A549 (cell line): ENCODE data around the gene TMEM174. TPM values are rescaled to one million over a fixed set of nuclear protein-coding genes. Genes with fewer than 3 reads are reported as not detected.

Experiments used
- ATAC-seq, 2 experiments: fragments of 200-7000 bp in 1 of 2; fragments of >200 bp in 1 of 2; cut with Nextera tagmentation in 1 of 2; cut with Tn5 transposase in 1 of 2; 3 replicates each; pipeline versions ENCODE4 v1.8.0 to v1.9.1; 2018 to 2020; ENCODE audit warnings: mild to moderate bottlenecking in 1 of 2, moderate library complexity in 1 of 2
- CTCF ChIA-PET: fragments of 300-600 bp; sonication (Branson Sonifier 250); formaldehyde crosslinking; extraction: SDS; loops from one replicate; lab custom pipeline; 2021; ENCODE audit warnings: antibody characterized with exemption, inconsistent platforms; lab: Yijun Ruan, JAX
- POLR2A ChIA-PET: fragments of 350-600 bp; formaldehyde crosslinking; extraction: SDS; loops from one replicate; lab custom pipeline; 2021; ENCODE audit warnings: antibody characterized with exemption, inconsistent platforms; lab: Yijun Ruan, JAX
- DNase-seq, 2 experiments: peaks; one replicate each; pipeline versions ENCODE4 v3.0.0 to v3.0.0-alpha.2; 2011 to 2016; ENCODE audit warnings: low read depth in 1 of 2, low spot score in 1 of 2
- FAIRE-seq: peaks from 2 replicates; lab custom pipeline; 2011; peaks lifted over from hg19 to GRCh38; lab: Jason Lieb, UNC
- H3K27ac ChIP-seq, 2 experiments: fragments of >200 bp; sonication (Bioruptor Twin); formaldehyde crosslinking; 3 replicates each; pipeline ENCODE4 v1.5.1; 2016 to 2017
- H3K4me1 ChIP-seq: fragments of >200 bp; sonication (Bioruptor Twin); formaldehyde crosslinking; 3 replicates; pipeline ENCODE4 v1.6.1; 2016
- H3K4me2 ChIP-seq: fragments of >200 bp; sonication (Bioruptor Twin); formaldehyde crosslinking; 3 replicates; pipeline ENCODE4 v1.6.1; 2016
- H3K4me3 ChIP-seq: fragments of >200 bp; sonication (Bioruptor Twin); formaldehyde crosslinking; 3 replicates; pipeline ENCODE4 v1.5.1; 2016
- H3K9me3 ChIP-seq: fragments of >200 bp; sonication (Bioruptor Twin); formaldehyde crosslinking; 3 replicates; pipeline ENCODE4 v1.6.1; 2016
- ATOH8 ChIP-seq: fragments of 250-450 bp; sonication (Bioruptor Pico); IDR thresholded peaks from 2 replicates; pipeline ENCODE4 v1.5.0; 2020; ENCODE audit warnings: low read depth, mild to moderate bottlenecking, moderate library complexity
- CBX2 ChIP-seq: fragments of 200-600 bp; sonication (generic); IDR thresholded peaks from 2 replicates; pipeline ENCODE4 v1.6.1; 2016; ENCODE audit warnings: low read depth, mild to moderate bottlenecking, borderline replicate concordance
- CBX8 ChIP-seq: fragments of 200-600 bp; sonication (generic); IDR thresholded peaks from 2 replicates; pipeline ENCODE4 v1.6.1; 2016
- CEBPB ChIP-seq, 2 experiments: fragments of >200 bp in 1 of 2; sonication (Bioruptor Twin) in 1 of 2; formaldehyde crosslinking in 1 of 2; IDR thresholded peaks; 2 replicates each; pipeline ENCODE4 v1.6.1; 2012 to 2016
- CHD2 ChIP-seq: fragments of 150-350 bp; IDR thresholded peaks from 2 replicates; pipeline ENCODE4 v1.6.1; 2014; ENCODE audit warnings: low read length; ENCODE audit not compliant: partially characterized antibody
- CHD4 ChIP-seq: fragments of 200-600 bp; sonication (generic); IDR thresholded peaks from 2 replicates; pipeline ENCODE4 v1.6.1; 2016; ENCODE audit warnings: antibody characterized with exemption, mild to moderate bottlenecking, borderline replicate concordance
- E2F6 ChIP-seq: IDR thresholded peaks from 2 replicates; pipeline ENCODE4 v1.6.1; 2012; ENCODE audit warnings: low read depth, borderline replicate concordance
- EHMT2 ChIP-seq: fragments of 200-600 bp; sonication (generic); IDR thresholded peaks from 2 replicates; pipeline ENCODE4 v1.6.1; 2016; ENCODE audit warnings: antibody characterized with exemption, low read depth, mild to moderate bottlenecking, moderate library complexity
- FOSL2 ChIP-seq, 2 experiments: fragments of 450-650 bp in 1 of 2; fragments of >200 bp in 1 of 2; sonication (Bioruptor Twin) in 1 of 2; formaldehyde crosslinking; IDR thresholded peaks; 2 replicates each; pipeline versions ENCODE4 v1.5.0 to v1.6.1; 2016 to 2020; ENCODE audit warnings: mild to moderate bottlenecking in 1 of 2, moderate library complexity in 1 of 2
- FOXS1 ChIP-seq: fragments of 250-450 bp; sonication (Bioruptor Pico); IDR thresholded peaks from 2 replicates; pipeline ENCODE4 v1.5.0; 2020; ENCODE audit warnings: mild to moderate bottlenecking, moderate library complexity
- HDAC2 ChIP-seq: fragments of 200-600 bp; sonication (generic); IDR thresholded peaks from 2 replicates; pipeline ENCODE4 v1.6.1; 2016
- HES2 ChIP-seq: fragments of >200 bp; sonication (Bioruptor Twin); formaldehyde crosslinking; IDR thresholded peaks from 2 replicates; pipeline ENCODE4 v1.6.1; 2016
- HEYL ChIP-seq: fragments of 250-450 bp; sonication (Bioruptor Pico); IDR thresholded peaks from 2 replicates; pipeline ENCODE4 v1.8.0; 2021; ENCODE audit warnings: mild to moderate bottlenecking, moderate library complexity
- HMGXB4 ChIP-seq: fragments of 250-450 bp; sonication (Bioruptor Pico); IDR thresholded peaks from 2 replicates; pipeline ENCODE4 v1.5.0; 2021; ENCODE audit warnings: mild to moderate bottlenecking, moderate library complexity, borderline replicate concordance
- HOXA7 ChIP-seq: fragments of 250-450 bp; sonication (Bioruptor Pico); IDR thresholded peaks from 2 replicates; pipeline ENCODE4 v1.5.0; 2020; ENCODE audit warnings: mild to moderate bottlenecking, moderate library complexity
- JUN ChIP-seq, 2 experiments: fragments of >200 bp; sonication (Bioruptor Twin); formaldehyde crosslinking; IDR thresholded peaks; 2 replicates in 1 of 2; 3 replicates in 1 of 2; pipeline ENCODE4 v1.6.1; 2016 to 2017
- NR3C1 ChIP-seq: fragments of >200 bp; sonication (Bioruptor Twin); formaldehyde crosslinking; IDR thresholded peaks from 3 replicates; pipeline ENCODE4 v1.6.1; 2017
- POLR2A ChIP-seq: IDR thresholded peaks from 2 replicates; pipeline ENCODE4 v1.6.1; 2012; ENCODE audit warnings: mild to moderate bottlenecking, low read length
- RARB ChIP-seq: fragments of 250-450 bp; sonication (Bioruptor Pico); IDR thresholded peaks from 2 replicates; pipeline ENCODE4 v1.8.0; 2021; ENCODE audit warnings: mild to moderate bottlenecking, moderate library complexity
- REST ChIP-seq: fragments of 200-600 bp; sonication (generic); IDR thresholded peaks from 2 replicates; pipeline ENCODE4 v1.6.1; 2016; ENCODE audit warnings: antibody characterized with exemption, mild to moderate bottlenecking, moderate library complexity
- RFX5 ChIP-seq: fragments of 450-650 bp; IDR thresholded peaks from 2 replicates; pipeline ENCODE4 v1.7.1; 2014; ENCODE audit warnings: antibody characterized with exemption, mild to moderate bottlenecking, moderate library complexity
- RNF2 ChIP-seq: fragments of 200-600 bp; sonication (generic); IDR thresholded peaks from 2 replicates; pipeline ENCODE4 v1.6.1; 2016; ENCODE audit warnings: low read depth, mild to moderate bottlenecking, antibody characterized with exemption, moderate library complexity, borderline replicate concordance
- SMC3 ChIP-seq: fragments of >200 bp; sonication (Bioruptor Twin); formaldehyde crosslinking; IDR thresholded peaks from 3 replicates; pipeline ENCODE4 v1.6.1; 2018; ENCODE audit warnings: inconsistent platforms
- TFCP2L1 ChIP-seq: fragments of 250-450 bp; sonication (Bioruptor Pico); IDR thresholded peaks from 2 replicates; pipeline ENCODE4 v1.5.0; 2021; ENCODE audit warnings: mild to moderate bottlenecking
- USF2 ChIP-seq: fragments of 450-650 bp; IDR thresholded peaks from 2 replicates; pipeline ENCODE4 v1.6.1; 2014; ENCODE audit warnings: antibody characterized with exemption
- ZFP36 ChIP-seq: fragments of 450-650 bp; IDR thresholded peaks from 2 replicates; pipeline ENCODE4 v1.6.1; 2014; ENCODE audit warnings: borderline replicate concordance; ENCODE audit not compliant: partially characterized antibody
- WGBS: methylation state at CpG from one replicate; pipeline ENCODE4 v1.1.6; 2017; ENCODE audit errors: missing lambda C conversion rate; 5-methylcytosine and 5-hydroxymethylcytosine counted together
- polyA plus RNA-seq, 4 experiments: library from polyadenylated mRNA; depleted of rRNA in 3 of 4; stranded (reverse); fragments of >200 nt; fragmentation: RNase III in 1 of 4; extraction: RNeasy Plus Mini Kit Qiagen cat#74134 plus additional on column Dnase treatment in 1 of 4; gene quantifications; 2 replicates in 3 of 4; 3 replicates in 1 of 4; pipeline ENCODE4 v1.2.3, GENCODE V29; 2011 to 2017

Gene TMEM174
- polyA plus RNA-seq, 2 of the 4 experiments (the other 2 are of a cell fraction), result not detected

GRCh38 chr5:73140801-73141200, 32.2 kb upstream of the TMEM174 start:
- Histone ChIP-seq H3K4me2 (no peak overlapping the region), H3K27ac (no peak overlapping the region), H3K4me3 (no peak overlapping the region)
- FAIRE-seq, result no peak
- TF ChIP-seq TFCP2L1 (CRISPR knock-in tag) (no peak), HOXA7 (no peak), REST (no peak), CEBPB (IDR thresholded peaks at IDR 0.05) (no peak), SMC3 (no peak), RFX5 (no peak), RNF2 (no peak)
- TF ChIP-seq, all 56 proteins: peak for 0
- Histone ChIP-seq H3K4me1 (no peaks in the 10 kb centered on the region), H3K9me3 (no peaks in the 10 kb centered on the region)
- 89% methylated on average over 1 of the region's 1 CpG for WGBS
- CTCF ChIA-PET, result interaction anchor here (1.0 kb wide), 1 partner anchor 63 kb away, joined by 3 read pairs; no protein-coding TSS in a partner anchor
- POLR2A ChIA-PET, result no interaction called here
- ATAC-seq (no peak), DNase-seq (no peak)

- no peaks in the 10 kb centered on the region for H3K4me1 ChIP-seq
- H3K27ac ChIP-seq, result no peak overlapping the region
- no peak for FAIRE-seq
- CTCF ChIA-PET, result no interaction called here
- H3K4me3 ChIP-seq, result no peak overlapping the region
- WGBS, result 68% methylated on average over 8 of the region's 8 CpGs
- no peaks in the 10 kb centered on the region for H3K9me3 ChIP-seq
- ATAC-seq, result no peak
- no peak overlapping the region for H3K4me2 ChIP-seq
- DNase-seq, result no peak
- POLR2A ChIA-PET, result no interaction called here
- TF ChIP-seq HES2, result no peak
Observed at GRCh38 chr5:73142035-73142434, 31.0 kb upstream of the TMEM174 start.

GRCh38 chr5:73143716-73144115, 29.3 kb upstream of the TMEM174 start:
- Histone ChIP-seq H3K9me3 (no peaks in the 10 kb centered on the region), H3K27ac (no peak overlapping the region), H3K4me1 (no peaks in the 10 kb centered on the region), H3K4me3 (no peak overlapping the region), H3K4me2 (no peak overlapping the region)
- ATAC-seq (no peak), DNase-seq (no peak), FAIRE-seq (no peak)
- POLR2A ChIA-PET, result no interaction called here
- WGBS, result 75% methylated on average over 6 of the region's 6 CpGs
- CTCF ChIA-PET, result interaction anchor here (1.0 to 1.1 kb wide), 2 partner anchors 10 to 14 kb away, joined by 3 read pairs; no protein-coding TSS in a partner anchor
- TF ChIP-seq CBX8 (no peak), CBX2 (no peak), USF2 (no peak), CHD4 (no peak), E2F6 (no peak), TFCP2L1 (CRISPR knock-in tag) (no peak), FOXS1 (no peak), HEYL (CRISPR knock-in tag) (no peak), ZFP36 (no peak), RARB (CRISPR knock-in tag) (no peak), JUN (IDR thresholded peaks at IDR 0.05) (no peak), HDAC2 (no peak), CHD2 (no peak), POLR2A (no peak), ATOH8 (CRISPR knock-in tag) (no peak), EHMT2 (no peak), HMGXB4 (no peak), FOSL2 (IDR thresholded peaks at IDR 0.05) (no peak), FOSL2 (CRISPR knock-in tag; IDR thresholded peaks at IDR 0.05) (no peak), NR3C1 (no peak)
